HepG2 (cell line): Measurements from ENCODE around the gene RASSF4. TPM values are rescaled to one million over a fixed set of nuclear protein-coding genes. Genes with fewer than 3 reads are reported as not detected.

ENCODE experiments used
- ATAC-seq: fragments of 200-7000 bp; cut with Tn5 transposase; 3 replicates; pipeline ENCODE4 v1.9.1; 2020; ENCODE audit warnings: mild to moderate bottlenecking, moderate library complexity
- Bru-seq: library from RNA; stranded (reverse); fragments of 400-500 nt; gene quantifications from one replicate; lab custom pipeline; 2021; lab: Mats Ljungman, UMichigan
- BruChase-seq, 2 experiments: library from RNA; stranded (reverse); fragments of 400-500 nt; gene quantifications; one replicate each; lab custom pipeline; 2021; lab: Mats Ljungman, UMichigan
- BruUV-seq: library from RNA; stranded (reverse); fragments of 400-500 nt; replicated peaks from 2 replicates; lab custom pipeline; 2021; lab: Mats Ljungman, UMichigan
- CTCF ChIA-PET: fragments of 300-600 bp; formaldehyde crosslinking; extraction: SDS; loops from one replicate; lab custom pipeline; 2021; ENCODE audit warnings: low total read pairs, inconsistent platforms, low intra/inter-chr PET ratio; lab: Yijun Ruan, JAX
- POLR2A ChIA-PET: fragments of 350-600 bp; sonication (Branson Sonifier 250); formaldehyde crosslinking; loops from one replicate; lab custom pipeline; 2020; ENCODE audit warnings: antibody characterized with exemption, inconsistent platforms; lab: Yijun Ruan, JAX
- DNase-seq: peaks from one replicate; pipeline ENCODE4 v3.0.0-alpha.2; 2015; ENCODE audit warnings: low spot score
- FAIRE-seq: peaks from 3 replicates; lab custom pipeline; 2011; peaks lifted over from hg19 to GRCh38; lab: Jason Lieb, UNC
- H2AFZ ChIP-seq: one replicate; pipeline ENCODE4 v1.6.1; 2011; ENCODE audit warnings: low read length, inconsistent platforms
- H3K27ac ChIP-seq: fragments of 300-600 bp; 3 replicates; pipeline ENCODE4 v1.8.0; 2011; ENCODE audit warnings: mixed run types, mild to moderate bottlenecking, mixed read lengths, low read length, inconsistent platforms; ENCODE audit not compliant: insufficient read depth; ENCODE audit errors: extremely low read length
- H3K27me3 ChIP-seq, 2 experiments: fragments of 200-600 bp in 1 of 2; 2 replicates in 1 of 2; 3 replicates in 1 of 2; pipeline versions ENCODE4 v1.6.0 to v1.8.0; 2011; ENCODE audit warnings: low read length in 2 of 2, mild to moderate bottlenecking in 2 of 2, moderate library complexity in 2 of 2, inconsistent platforms in 1 of 2; ENCODE audit not compliant: insufficient read depth in 2 of 2, control insufficient read depth in 1 of 2
- H3K36me3 ChIP-seq, 2 experiments: fragments of 200-600 bp in 1 of 2; replicated peaks in 1 of 2; 2 replicates in 1 of 2; 3 replicates in 1 of 2; pipeline versions ENCODE4 v1.5.1 to v1.8.0; 2011; ENCODE audit warnings: low read length in 2 of 2, inconsistent platforms in 1 of 2; ENCODE audit not compliant: insufficient read depth in 2 of 2, control insufficient read depth in 1 of 2
- H3K4me1 ChIP-seq: 2 replicates; pipeline ENCODE4 v1.5.1; 2012; ENCODE audit warnings: low read length, inconsistent platforms; ENCODE audit not compliant: insufficient read depth
- H3K4me2 ChIP-seq: 2 replicates; pipeline ENCODE4 v1.6.0; 2011; ENCODE audit warnings: low read depth, low read length, inconsistent platforms
- H3K4me3 ChIP-seq, 3 experiments: fragments of 200-600 bp in 1 of 3; sonication (generic), shearing (Covaris generic) in 1 of 3; replicated peaks in 1 of 3; 2 replicates each; pipeline ENCODE4 v1.5.1; 2011 to 2016; ENCODE audit warnings: low read length in 3 of 3, inconsistent platforms in 2 of 3, low read depth in 2 of 3, mild to moderate bottlenecking in 2 of 3, control low read depth in 1 of 3, mixed read lengths in 1 of 3; ENCODE audit not compliant: insufficient read depth in 1 of 3
- H3K79me2 ChIP-seq: one replicate; pipeline ENCODE4 v1.6.1; 2011; ENCODE audit warnings: low read length, inconsistent platforms; ENCODE audit not compliant: insufficient read depth
- H3K9ac ChIP-seq: 2 replicates; pipeline ENCODE4 v1.6.0; 2011; ENCODE audit warnings: mild to moderate bottlenecking, low read depth, low read length, inconsistent platforms; ENCODE audit not compliant: insufficient read depth
- H3K9me3 ChIP-seq: 2 replicates; pipeline ENCODE4 v1.5.1; 2012; ENCODE audit warnings: mild to moderate bottlenecking, low read length
- H4K20me1 ChIP-seq: 2 replicates; pipeline ENCODE4 v1.6.0; 2011; ENCODE audit warnings: inconsistent platforms, mild to moderate bottlenecking, low read length, moderate library complexity; ENCODE audit not compliant: insufficient read depth
- BCL6 ChIP-seq: IDR thresholded peaks from 2 replicates; pipeline ENCODE4 v1.6.1; 2016; ENCODE audit warnings: missing genetic modification reagents, missing compliant biosample characterization
- DMAP1 ChIP-seq: IDR thresholded peaks from 2 replicates; pipeline ENCODE4 v1.6.1; 2016
- GTF2F1 ChIP-seq: fragments of 150-350 bp; IDR thresholded peaks from 2 replicates; pipeline ENCODE4 v1.6.1; 2014; ENCODE audit warnings: low read length
- IKZF4 ChIP-seq: sonication (generic); formaldehyde crosslinking; IDR thresholded peaks from 2 replicates; pipeline ENCODE4 v1.5.1; 2020; ENCODE audit warnings: borderline replicate concordance, mild to moderate bottlenecking, low read depth, missing genetic modification reagents; ENCODE audit errors: not compliant biosample characterization
- NFE2 ChIP-seq: sonication (generic); formaldehyde crosslinking; IDR thresholded peaks from 2 replicates; pipeline ENCODE4 v1.4.0; 2020; ENCODE audit warnings: missing genetic modification reagents
- SALL1 ChIP-seq: sonication (generic); formaldehyde crosslinking; IDR thresholded peaks from 2 replicates; pipeline ENCODE4 v1.8.0; 2022; ENCODE audit warnings: mild to moderate bottlenecking, missing genetic modification reagents
- SSRP1 ChIP-seq: IDR thresholded peaks from 2 replicates; pipeline ENCODE4 v1.6.1; 2016; ENCODE audit warnings: control low read depth
- WGBS: methylation state at CpG from one replicate; pipeline ENCODE4 v1.1.6; 2017; ENCODE audit warnings: low lambda C conversion rate; 5-methylcytosine and 5-hydroxymethylcytosine counted together
- in situ Hi-C: cut with HindIII; loops from 2 replicates; pipeline ENCODE4 v1.10.0; 2017; ENCODE audit warnings: low pct_unique_long_range_greater_than_20kb; ENCODE audit not compliant: extremely low pct_ligation_motif_present
- intact Hi-C: fragments of 100-400 bp; cut with micrococcal nuclease; formaldehyde crosslinking; loops from one replicate; pipeline ENCODE4 v1.10.0; 2022; ENCODE audit not compliant: unreplicated experiment
- long read RNA-seq, 2 experiments: library from RNA in 1 of 2; library from polyadenylated mRNA in 1 of 2; stranded (forward) in 1 of 2; unstranded in 1 of 2; transcript quantifications; one replicate each; pipeline ENCODE4 v2.0.0, GENCODE V29; 2019 to 2022
- polyA minus RNA-seq, 3 experiments: library from RNA; depleted of rRNA, polyadenylated mRNA; stranded (reverse); fragments of >200 nt; gene quantifications; 2 replicates each; pipeline ENCODE4 v1.2.3, GENCODE V29; 2011; ENCODE audit warnings: low replicate concordance in 1 of 3
- polyA plus RNA-seq, 8 experiments: library from polyadenylated mRNA; depleted of rRNA in 3 of 8; stranded (reverse) in 7 of 8; unstranded in 1 of 8; fragments of >200 nt; fragmentation: Illumina TruSeq in 4 of 8; extraction: Trizol in 4 of 8; gene quantifications; 2 replicates each; pipeline versions ENCODE4 v1.2.1 to v1.2.3, GENCODE V29; 2011 to 2016; ENCODE audit warnings: low read depth in 4 of 8, missing spikeins in 1 of 8, mixed read lengths in 1 of 8; ENCODE audit not compliant: insufficient read depth in 1 of 8
- total RNA-seq, 5 experiments: library from RNA; depleted of rRNA; stranded (reverse); fragments of >200 nt; fragmentation: Illumina TruSeq; extraction: Trizol; gene quantifications; 2 replicates each; pipeline ENCODE4 v1.2.3, GENCODE V29; 2016; ENCODE audit warnings: low read depth in 1 of 5
- TF ChIP-seq, protein P1 (sequence below): sonication (generic); formaldehyde crosslinking; IDR thresholded peaks from 2 replicates; pipeline ENCODE4 v1.4.0; 2020; ENCODE audit warnings: mild to moderate bottlenecking, missing genetic modification reagents
- TF ChIP-seq, protein P2 (sequence below): sonication (generic); formaldehyde crosslinking; IDR thresholded peaks from 2 replicates; pipeline ENCODE4 v1.5.0; 2020; ENCODE audit warnings: mild to moderate bottlenecking, missing genetic modification reagents

RASSF4 gene
- total RNA-seq (2016; rRNA removed; fragmentation: Illumina TruSeq; extraction: Trizol), result 49.9 and 51.7 TPM in 2 replicates
- total RNA-seq (2016; cell fraction: cytosol; rRNA removed; fragmentation: Illumina TruSeq; extraction: Trizol; ENCODE audit: low read depth), result 22.4 and 22.8 TPM in 2 replicates
- total RNA-seq (2016; cell fraction: insoluble cytoplasmic fraction; rRNA removed; fragmentation: Illumina TruSeq; extraction: Trizol), result 49.9 and 50.1 TPM in 2 replicates
- 39.2 and 45.6 TPM in 2 replicates for total RNA-seq (2016; cell fraction: membrane; rRNA removed; fragmentation: Illumina TruSeq; extraction: Trizol)
- 52.1 and 54.6 TPM in 2 replicates for total RNA-seq (2016; cell fraction: nucleus; rRNA removed; fragmentation: Illumina TruSeq; extraction: Trizol)
- 34.0 and 39.7 TPM in 2 replicates for polyA plus RNA-seq (2011; rRNA removed)
- polyA plus RNA-seq (2011; cell fraction: cytosol; rRNA removed), result 20.4 and 25.8 TPM in 2 replicates
- polyA plus RNA-seq (2011; cell fraction: nucleus; rRNA removed), result 140 TPM in 2 replicates
- polyA plus RNA-seq (2012), result 25.0 and 26.7 TPM in 2 replicates
- polyA plus RNA-seq (2016; cell fraction: cytosol; fragmentation: Illumina TruSeq; extraction: Trizol; ENCODE audit: low read depth), result 18.5 and 22.5 TPM in 2 replicates
- polyA plus RNA-seq (2016; cell fraction: insoluble cytoplasmic fraction; fragmentation: Illumina TruSeq; extraction: Trizol; ENCODE audit: low read depth), result 53.5 and 57.9 TPM in 2 replicates
- 31.2 and 31.3 TPM in 2 replicates for polyA plus RNA-seq (2016; cell fraction: membrane; fragmentation: Illumina TruSeq; extraction: Trizol; ENCODE audit: low read depth)
- 84.5 and 98.6 TPM in 2 replicates for polyA plus RNA-seq (2016; cell fraction: nucleus; fragmentation: Illumina TruSeq; extraction: Trizol; ENCODE audit: insufficient read depth, low read depth)
- polyA minus RNA-seq (2011; rRNA and poly(A)+ RNA removed; ENCODE audit: low replicate concordance), result 0.12 and 67.0 TPM in 2 replicates
- 13.4 and 16.0 TPM in 2 replicates for polyA minus RNA-seq (2011; cell fraction: cytosol; rRNA and poly(A)+ RNA removed)
- 74.3 and 88.9 TPM in 2 replicates for polyA minus RNA-seq (2011; cell fraction: nucleus; rRNA and poly(A)+ RNA removed)
- percentile 86 among the genes with signal in this experiment for Bru-seq, nascent RNA
- percentile 82 among the genes with signal in this experiment for BruChase-seq, experiment 1, labeled RNA remaining after a 6-hour chase
- BruChase-seq, experiment 2, labeled RNA remaining after a 2-hour chase, result percentile 79 among the genes with signal in this experiment
- long read RNA-seq, experiment 1, full-length matches to known transcripts, result 29 of 121 reads
- long read RNA-seq, experiment 1, partial matches to known transcripts, result 32 of 121 reads
- long read RNA-seq, experiment 1, other reads (novel, unspliced or antisense), result 60 of 121 reads
- long read RNA-seq, experiment 2, transcript RASSF4-201 (11 exons, 3,641 nt), result major isoform, 15 of 68 reads
- long read RNA-seq, experiment 2, partial matches to known transcripts, result 12 of 68 reads
- long read RNA-seq, experiment 2, other reads (novel, unspliced or antisense), result 41 of 68 reads

DNA sequence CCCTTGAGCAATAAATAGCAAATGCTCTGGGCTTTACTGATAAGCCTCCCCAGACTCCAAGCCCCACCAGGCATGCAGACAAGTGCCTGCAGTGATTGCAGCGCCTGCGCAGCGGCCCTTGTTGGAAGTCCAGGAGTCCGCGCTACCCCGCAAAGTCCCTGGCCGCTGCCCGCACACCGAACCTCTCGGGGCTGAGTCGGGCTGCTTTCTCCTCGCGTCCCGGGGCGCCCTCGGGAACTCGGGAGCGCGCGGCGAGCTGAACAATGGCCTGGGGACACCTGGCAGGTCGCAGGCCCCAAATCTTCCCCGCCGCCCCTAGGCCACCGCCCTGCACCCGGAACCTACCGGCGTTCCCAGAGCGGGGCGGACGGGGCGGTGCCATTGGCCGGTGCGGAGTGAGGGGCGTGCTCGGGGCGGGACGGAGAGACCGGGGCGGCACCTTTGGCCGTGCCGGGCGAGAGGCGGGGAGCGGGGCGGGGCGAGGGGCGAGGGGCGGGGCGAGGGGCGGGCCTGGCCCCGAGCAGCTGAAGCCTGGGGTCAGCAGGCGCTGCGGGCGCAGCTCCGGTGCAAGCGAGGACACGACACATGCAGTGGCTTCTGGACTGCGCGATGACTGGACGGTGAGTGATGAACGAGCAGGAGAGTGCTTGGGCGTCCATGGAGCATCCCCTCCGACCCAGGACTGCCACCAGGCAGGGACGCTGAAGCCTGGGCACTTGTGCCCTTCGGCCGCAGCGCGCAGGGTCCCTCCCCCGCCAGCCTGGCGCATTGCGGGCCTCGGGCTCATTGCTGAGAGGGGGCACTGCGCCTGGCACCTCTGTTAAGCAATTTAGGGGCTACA, at the start of gene RASSF4:
Gene RASSF4 (plus strand): TSS at position 556 of the 841 bp plus-strand sequence. CDS start 10,401 bp downstream, outside the sequence.
- ATAC-seq, result peak; percentile 89
- peak within 1 kb of the TSS; percentile 82 to 85 (median 84) for H3K4me3 ChIP-seq
- peak; percentile 81 for DNase-seq
- intact Hi-C loops (loop anchor here (1.0 to 2.0 kb wide), 2 partner anchors 15 to 24 kb away; no protein-coding TSS in a partner anchor), in situ Hi-C loops (loop anchor here (25.0 kb wide), 1 partner anchor 1547 kb away; the partner anchor contains the start of gene HNRNPF)
- FAIRE-seq, result no peak
- H3K27ac ChIP-seq, result peak within 1 kb of the TSS; percentile 90
- peaks cover 51% of the 10 kb centered on the region for H3K79me2 ChIP-seq
- WGBS, result no CpG with 5 or more reads among the region's 74 CpGs
- ChIA-PET POLR2A (interaction anchor here (1.0 to 13.2 kb wide), 9 partner anchors 9 to 48 kb away, joined by 3 to 407 read pairs (median 6); partner anchors contain the start of genes DEPP1 and TMEM72), CTCF (interaction anchor here (1.2 to 1.5 kb wide), 2 partner anchors 16 to 27 kb away, joined by 4 to 5 read pairs; no protein-coding TSS in a partner anchor)
- H3K9ac ChIP-seq, result peak within 1 kb of the TSS; percentile 86
- peaks cover 4% of the 10 kb centered on the region; the same call in 1 of the 2 replicates for H4K20me1 ChIP-seq
- no peak within 1 kb of the TSS for H2AFZ ChIP-seq
- no peaks in the 10 kb centered on the region; a peak in 1 of 5 replicates for H3K27me3 ChIP-seq
- peak within 1 kb of the TSS; percentile 95 for H3K4me2 ChIP-seq
- no peaks in the 10 kb centered on the region for H3K9me3 ChIP-seq
- BruUV-seq, result no TSS peak
- peaks cover 65% of the 10 kb centered on the region for H3K4me1 ChIP-seq
- H3K36me3 ChIP-seq, result peaks cover 0 to 6% of the 10 kb centered on the region in 2 experiments; a peak in 2 of 5 replicates
- TF ChIP-seq GTF2F1 (no peak), NFE2 (CRISPR knock-in tag) (no peak), SSRP1 (CRISPR knock-in tag) (no peak), DMAP1 (CRISPR knock-in tag) (peak; percentile 72; the same call in 1 of the 2 replicates), IKZF4 (CRISPR knock-in tag) (no peak), BCL6 (CRISPR knock-in tag) (peak; percentile 17), SALL1 (CRISPR knock-in tag) (peak; percentile 84)
- TF ChIP-seq, protein P1, sequence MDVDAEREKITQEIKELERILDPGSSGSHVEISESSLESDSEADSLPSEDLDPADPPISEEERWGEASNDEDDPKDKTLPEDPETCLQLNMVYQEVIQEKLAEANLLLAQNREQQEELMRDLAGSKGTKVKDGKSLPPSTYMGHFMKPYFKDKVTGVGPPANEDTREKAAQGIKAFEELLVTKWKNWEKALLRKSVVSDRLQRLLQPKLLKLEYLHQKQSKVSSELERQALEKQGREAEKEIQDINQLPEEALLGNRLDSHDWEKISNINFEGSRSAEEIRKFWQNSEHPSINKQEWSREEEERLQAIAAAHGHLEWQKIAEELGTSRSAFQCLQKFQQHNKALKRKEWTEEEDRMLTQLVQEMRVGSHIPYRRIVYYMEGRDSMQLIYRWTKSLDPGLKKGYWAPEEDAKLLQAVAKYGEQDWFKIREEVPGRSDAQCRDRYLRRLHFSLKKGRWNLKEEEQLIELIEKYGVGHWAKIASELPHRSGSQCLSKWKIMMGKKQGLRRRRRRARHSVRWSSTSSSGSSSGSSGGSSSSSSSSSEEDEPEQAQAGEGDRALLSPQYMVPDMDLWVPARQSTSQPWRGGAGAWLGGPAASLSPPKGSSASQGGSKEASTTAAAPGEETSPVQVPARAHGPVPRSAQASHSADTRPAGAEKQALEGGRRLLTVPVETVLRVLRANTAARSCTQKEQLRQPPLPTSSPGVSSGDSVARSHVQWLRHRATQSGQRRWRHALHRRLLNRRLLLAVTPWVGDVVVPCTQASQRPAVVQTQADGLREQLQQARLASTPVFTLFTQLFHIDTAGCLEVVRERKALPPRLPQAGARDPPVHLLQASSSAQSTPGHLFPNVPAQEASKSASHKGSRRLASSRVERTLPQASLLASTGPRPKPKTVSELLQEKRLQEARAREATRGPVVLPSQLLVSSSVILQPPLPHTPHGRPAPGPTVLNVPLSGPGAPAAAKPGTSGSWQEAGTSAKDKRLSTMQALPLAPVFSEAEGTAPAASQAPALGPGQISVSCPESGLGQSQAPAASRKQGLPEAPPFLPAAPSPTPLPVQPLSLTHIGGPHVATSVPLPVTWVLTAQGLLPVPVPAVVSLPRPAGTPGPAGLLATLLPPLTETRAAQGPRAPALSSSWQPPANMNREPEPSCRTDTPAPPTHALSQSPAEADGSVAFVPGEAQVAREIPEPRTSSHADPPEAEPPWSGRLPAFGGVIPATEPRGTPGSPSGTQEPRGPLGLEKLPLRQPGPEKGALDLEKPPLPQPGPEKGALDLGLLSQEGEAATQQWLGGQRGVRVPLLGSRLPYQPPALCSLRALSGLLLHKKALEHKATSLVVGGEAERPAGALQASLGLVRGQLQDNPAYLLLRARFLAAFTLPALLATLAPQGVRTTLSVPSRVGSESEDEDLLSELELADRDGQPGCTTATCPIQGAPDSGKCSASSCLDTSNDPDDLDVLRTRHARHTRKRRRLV, result no peak
- TF ChIP-seq, protein P2, sequence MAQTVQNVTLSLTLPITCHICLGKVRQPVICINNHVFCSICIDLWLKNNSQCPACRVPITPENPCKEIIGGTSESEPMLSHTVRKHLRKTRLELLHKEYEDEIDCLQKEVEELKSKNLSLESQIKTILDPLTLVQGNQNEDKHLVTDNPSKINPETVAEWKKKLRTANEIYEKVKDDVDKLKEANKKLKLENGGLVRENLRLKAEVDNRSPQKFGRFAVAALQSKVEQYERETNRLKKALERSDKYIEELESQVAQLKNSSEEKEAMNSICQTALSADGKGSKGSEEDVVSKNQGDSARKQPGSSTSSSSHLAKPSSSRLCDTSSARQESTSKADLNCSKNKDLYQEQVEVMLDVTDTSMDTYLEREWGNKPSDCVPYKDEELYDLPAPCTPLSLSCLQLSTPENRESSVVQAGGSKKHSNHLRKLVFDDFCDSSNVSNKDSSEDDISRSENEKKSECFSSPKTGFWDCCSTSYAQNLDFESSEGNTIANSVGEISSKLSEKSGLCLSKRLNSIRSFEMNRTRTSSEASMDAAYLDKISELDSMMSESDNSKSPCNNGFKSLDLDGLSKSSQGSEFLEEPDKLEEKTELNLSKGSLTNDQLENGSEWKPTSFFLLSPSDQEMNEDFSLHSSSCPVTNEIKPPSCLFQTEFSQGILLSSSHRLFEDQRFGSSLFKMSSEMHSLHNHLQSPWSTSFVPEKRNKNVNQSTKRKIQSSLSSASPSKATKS, result no peak
